NCI-H2171 treated with DMSO at 0.1 percent for 48 hours (cell line): ENCODE results near the gene SLAMF6.
"Not testable (repeated sequence)": the region's sequence is repeated elsewhere in the genome, so short reads cannot be mapped to it uniquely, and the experiment has no call there.

ENCODE experiments used
- DNase-seq: peaks from one replicate; lab custom pipeline; 2025; lab: John Stamatoyannopoulos, UW

SLAMF6 gene

DNA sequence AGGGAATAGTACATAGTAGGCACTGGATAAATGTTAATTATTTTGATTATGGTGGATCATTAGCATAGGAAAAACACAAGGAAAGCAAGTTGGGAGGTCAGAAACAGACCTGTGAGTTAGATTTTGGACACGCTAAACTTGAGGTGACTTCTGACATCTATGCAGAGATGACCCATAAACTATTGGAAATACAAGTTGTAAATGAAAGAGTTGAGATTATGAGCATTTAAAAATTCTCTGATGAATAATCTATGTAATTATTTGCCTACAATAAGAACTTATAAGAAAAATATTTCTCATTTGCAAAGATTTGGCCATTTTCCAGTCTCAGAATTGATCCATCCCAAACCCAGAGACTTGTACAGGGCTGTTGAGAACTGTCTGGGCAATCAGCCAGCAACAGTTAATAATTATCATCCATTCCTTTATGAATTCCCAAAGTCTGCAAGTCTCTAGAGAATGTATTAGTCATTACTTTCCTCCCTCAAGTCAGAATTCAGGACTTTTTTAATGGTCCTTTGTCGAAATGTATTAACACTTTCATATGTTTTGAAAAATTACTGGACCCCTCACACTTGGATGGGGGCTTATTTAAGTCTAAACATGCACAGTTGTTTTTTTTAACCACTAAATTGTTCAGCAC, 19.4 kb upstream of the SLAMF6 start:
- no peak for DNase-seq

DNA sequence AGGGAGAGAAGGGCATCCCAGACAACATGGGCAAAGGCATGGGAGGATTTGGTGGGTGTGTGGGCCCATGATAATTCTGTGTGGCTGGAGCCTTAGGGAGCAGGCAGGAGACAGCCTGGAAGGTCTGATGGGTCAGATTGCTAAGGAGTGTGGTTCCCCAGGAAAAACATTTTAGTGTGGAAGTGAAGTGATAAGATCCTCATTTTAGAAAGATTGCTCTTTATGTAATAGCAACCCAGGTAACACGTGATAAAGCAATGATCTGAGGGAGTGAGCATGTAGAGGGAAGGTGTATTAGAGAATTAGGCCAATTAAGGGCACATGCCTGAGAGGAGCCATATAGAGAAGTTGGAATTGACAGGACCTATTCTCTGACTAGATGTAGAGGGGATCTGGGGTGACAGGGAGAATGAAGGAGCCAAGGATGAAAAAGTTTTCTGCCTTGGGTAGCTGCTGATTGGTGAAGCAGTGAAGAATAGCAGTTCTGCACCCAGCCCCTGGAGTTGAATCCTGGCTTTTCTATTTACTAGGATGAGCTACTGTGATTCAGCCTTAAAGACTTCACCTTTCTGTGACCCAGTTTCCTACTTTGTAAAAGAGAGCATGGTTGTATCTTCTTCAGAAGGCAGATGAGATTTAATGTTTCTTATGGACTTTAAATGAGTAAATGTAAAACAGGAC, 18.7 kb upstream of the SLAMF6 start:
- no peak for DNase-seq

DNA sequence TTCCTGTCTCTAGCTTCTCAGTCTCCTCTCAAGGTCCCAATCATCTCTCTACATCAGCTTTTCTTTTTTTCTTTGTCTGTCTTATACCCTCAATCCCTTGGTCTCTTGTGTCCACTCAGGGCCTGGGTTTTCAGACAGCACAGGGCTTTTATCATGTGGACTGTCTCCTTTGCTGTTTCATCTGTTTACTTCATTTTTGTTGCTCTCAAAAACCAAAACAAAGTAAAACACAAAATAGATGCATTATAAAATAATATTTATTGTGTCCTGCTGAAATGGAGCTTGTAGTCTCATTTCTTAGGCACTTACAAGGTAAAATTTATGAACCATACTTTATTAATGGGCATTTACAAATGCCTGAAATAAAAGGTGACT, 17.8 kb upstream of the SLAMF6 start:
- DNase-seq, result no peak

DNA sequence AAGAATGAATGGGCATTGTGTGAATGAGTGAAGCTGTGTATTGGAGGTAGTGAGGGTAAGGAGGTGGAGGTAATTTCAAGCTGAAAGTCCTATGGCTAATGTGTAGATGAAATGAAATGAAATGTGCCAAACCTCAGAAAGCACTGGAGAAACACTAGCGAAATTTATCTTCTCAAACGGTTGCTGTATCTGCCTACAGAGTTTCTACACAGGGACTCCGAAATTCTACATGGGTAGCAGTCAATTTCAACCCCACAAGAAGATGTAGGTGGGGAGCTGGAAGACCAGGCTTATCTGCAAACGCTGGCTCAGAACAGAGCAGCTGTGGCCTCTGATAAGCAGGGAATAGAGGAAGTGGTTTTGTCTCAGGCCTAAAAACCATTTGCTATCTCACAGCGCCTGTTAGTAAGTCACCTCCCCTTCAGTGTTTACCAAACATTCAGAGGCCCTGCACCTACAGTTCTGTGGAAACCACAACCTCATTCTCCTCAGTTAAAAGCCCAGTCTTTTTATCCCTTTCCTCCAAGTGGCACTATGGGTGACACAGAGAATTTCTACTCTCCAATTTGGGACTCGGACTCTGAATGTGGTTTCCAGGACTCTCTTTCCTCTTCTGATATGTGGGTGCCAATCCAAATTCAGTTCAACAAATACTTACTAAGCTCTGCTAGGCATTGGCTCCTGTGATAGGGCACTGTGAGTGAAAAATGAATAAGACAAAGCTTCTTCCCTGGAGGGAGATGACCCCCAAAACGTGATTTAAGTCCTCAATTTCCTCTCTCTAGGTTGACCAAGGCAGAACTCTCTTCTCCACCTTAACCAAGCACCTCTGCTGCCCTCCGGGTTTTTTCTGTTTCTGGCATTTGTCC, 17.2 kb upstream of the SLAMF6 start:
- DNase-seq, result no peak

DNA sequence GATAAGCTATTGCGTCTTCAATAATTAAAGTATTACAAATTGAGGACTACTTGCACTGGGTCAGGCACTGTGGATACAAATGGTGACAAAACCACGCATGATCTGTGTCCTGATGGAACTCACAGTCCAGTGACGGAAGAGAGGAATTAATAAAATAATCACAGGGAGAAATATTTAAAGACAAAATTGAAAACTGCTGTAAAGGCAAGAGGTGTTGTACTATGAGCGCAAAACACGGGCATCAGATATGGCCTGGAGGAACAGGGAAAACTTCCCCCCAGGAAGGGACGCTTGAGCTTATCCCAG, 16.6 kb upstream of the SLAMF6 start:
- DNase-seq, result no peak

DNA sequence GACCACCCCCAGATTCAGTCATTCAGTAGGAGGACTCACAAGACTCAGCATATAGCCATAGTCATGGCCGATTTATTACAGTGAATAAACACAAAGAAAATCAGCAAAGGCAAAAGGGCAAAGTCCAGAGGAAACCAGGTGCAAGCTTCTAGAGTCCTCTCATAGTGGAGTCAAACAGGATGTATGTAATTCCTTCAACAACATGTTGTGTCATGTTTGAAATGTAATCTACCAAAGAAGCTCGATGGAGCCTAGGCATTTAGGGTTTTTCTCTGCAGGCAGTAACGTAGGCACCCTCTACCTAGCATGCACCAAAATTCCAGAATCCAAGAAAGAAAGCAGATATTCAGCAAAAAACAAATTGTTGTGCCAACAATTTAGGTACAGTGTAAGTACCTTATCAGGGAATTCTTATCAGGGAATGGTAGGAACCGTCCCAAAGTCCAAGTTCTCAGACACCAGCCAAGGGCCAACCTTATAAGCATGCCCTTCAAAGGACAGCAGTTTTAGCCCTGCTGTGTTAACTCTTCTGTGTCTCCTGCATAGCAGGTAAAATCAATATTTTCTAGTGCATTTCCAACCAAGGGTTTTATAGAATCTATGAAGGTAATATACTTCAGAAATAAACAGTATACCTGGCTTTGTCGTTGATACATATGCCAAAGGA, 16.1 kb upstream of the SLAMF6 start:
- no peak for DNase-seq

DNA sequence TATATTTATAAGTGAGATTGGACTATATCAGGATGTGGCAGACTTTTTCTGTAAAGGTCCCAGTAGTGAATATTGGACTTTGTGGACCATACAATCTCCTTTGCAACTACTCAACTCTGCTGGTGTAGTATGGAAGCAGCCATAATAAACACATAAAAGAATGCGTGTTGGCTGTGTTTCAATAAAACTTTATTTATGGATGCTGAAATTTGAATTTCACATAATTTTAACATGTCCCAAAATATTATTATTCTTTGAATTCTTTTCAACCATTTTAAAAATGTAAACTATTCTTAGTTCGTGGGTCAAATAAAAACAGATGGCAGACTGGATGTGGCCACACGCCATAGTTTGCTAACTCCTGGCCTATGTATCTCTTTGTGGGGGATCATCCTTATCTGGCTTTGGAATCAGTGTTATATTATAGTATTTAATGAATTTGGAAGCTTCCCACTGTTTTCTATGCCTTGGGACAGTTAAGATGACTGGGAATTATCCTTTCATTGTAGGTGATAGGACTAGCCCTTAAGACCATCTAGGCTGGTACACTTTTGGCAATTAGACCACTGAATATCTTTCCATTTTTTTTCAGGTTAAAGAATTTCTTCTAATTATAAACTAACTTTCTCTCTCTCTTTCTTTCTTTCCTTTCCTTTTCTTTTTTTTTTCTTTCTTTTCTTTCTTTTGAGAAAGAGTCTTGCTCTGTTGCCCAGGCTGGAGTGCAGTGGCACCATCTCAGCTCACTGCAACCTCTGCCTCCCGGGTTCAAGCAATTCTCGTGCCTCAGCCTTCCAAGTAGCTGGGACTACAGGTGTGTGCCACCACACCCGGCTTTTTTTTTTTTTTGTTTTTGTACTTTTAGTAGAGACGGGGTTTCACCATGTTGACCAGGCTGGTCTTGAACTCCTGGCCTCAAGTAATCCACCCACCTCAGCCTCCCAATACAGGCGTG, 14.9 kb upstream of the SLAMF6 start:
- DNase-seq, result no peak

DNA sequence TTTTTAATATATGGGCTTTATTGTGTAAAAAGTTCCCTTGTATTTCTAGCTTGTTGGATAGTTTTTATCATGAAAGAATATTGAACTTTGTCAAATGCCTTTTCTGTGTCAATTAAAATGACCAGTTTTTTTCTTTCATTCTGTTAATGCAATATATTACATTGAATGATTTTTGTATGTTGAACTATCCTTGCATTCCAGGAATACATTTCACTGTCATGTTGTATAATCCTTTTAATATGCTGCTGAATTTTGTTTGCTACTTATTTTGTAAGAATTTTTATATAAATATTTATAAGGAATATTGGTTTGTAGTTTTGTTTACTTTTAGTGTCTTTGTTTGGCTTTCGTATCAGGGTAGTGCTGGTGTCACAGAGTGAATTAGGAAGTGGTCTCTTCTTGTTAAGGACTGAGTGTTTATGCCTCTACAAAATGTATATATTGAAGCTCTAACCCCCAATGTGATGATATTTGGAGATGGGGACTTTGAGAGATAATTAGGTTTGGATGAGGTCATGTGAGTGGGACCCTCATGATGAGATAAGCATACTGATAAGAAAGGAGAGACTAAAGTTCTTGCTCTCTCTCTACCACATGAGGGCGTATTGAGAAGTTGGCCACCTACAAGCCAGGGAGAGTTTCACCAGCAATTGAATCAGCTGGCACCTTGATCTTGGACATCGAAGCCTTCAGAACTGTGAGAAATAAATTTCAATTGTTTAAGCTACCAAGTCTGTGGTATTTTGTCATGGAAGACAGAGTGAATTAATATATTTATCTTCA, 12.0 kb upstream of the SLAMF6 start:
- DNase-seq, result no peak

DNA sequence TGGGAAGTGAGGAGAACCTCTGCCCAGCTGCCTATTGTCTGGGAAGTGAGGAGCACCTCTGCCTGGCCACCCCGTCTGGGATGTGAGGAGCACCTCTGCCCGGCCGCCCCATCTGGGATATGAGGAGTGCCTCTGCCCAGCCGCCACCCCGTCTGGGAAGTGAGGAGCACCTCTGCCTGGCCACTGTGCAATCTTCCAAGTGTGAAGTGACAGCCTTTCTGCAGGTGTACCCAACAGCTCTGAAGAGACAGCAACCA, 9.4 kb upstream of the SLAMF6 start:
- not testable (repeated sequence) for DNase-seq

DNA sequence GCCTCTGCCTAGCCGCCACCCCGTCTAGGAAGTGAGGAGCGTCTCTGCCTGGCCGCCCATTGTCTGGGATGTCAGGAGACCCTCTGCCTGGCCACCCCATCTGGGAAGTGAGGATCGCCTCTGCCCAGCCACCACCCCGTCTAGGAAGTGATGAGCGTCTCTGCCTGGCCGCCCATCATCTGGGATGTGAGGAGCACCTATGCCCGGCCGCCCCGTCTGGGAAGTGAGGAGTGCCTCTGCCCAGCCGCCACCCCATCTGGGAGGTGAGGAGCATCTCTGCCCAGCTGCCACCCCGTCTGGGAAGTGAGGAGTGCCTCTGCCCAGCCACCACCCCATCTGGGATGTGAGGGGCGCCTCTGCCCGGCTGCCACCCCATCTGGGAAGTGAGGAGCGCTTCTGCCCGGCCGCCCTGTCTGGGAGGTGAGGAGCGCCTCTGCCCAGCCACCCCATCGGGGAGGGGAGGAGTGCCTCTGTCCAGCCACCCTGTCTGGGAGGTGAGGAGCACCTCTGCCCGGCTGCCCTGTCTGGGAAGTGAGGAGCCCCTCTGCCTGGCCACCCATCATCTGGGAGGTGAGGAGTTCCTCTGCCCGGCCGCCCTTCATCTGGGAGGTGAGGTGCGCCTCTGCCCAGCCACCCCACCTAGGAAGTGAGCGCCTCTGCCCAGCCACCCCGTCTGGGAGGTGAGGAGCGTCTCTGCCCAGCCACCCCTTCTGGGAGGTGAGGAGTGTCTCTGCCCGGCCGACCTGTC, 8.9 kb upstream of the SLAMF6 start:
- not testable (repeated sequence) for DNase-seq

DNA sequence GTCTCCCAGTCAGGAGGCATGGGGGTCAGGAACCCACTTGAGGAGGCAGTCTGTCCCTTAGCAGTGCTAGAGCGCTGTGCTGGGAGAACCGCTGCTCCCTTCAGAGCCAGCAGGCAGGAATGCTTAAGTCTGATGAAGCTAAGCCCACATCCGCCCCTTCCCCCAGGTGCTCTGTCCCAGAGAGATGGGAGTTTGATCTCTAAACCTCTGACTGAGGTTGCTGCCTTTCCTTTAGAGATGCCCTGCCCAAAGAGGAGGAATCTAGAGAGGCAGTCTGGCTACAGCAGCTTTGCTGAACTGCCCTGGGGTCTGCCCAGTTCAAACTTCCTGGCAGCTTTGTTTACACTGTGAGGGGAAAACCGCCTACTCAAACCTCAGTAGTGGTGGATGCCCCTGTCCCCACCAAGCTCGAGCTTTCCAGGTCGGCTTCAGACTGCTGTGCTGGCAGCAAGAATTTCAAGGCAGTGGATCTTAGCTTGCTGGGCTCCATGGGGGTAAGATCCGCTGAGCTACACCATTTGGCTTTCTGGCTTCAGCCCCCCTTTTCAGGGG, 6.4 kb upstream of the SLAMF6 start:
- DNase-seq, result not testable (repeated sequence)

DNA sequence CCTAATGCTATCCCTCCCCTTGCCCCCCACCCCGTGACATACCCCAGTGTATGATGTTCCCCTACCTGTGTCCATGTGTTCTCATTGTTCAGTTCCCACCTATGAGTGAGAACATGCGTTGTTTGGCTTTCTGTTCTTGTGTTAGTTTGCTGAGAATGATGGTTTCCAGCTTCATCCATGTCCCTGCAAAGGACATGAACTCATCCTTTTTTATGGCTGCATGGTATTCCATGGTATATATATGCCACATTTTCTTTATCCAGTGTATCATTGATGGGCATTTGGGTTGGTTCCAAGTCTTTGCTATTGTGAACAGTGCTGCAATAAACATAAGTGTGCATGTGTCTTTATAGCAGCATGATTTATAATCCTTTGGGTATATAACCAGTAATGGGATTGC, 734 bp upstream of the SLAMF6 start:
- not testable (repeated sequence) for DNase-seq

DNA sequence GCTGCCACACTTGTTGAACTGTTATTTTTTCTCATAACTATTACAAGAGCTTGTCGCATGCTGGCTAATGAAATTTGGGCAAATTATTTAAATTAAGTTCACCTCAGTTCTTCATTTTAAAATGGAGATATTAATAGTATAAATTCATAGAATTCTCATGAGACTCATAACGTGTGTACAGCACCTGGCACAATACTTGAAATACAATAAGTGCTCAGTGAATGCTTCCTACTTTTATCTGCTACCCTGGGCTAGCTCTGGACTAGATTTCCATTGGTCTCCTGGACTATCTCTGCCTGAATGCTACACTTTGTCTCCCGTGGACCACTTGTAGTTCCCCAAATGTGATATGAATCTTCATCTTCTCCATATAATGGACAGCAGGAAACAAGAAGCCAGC, 919 bp downstream of the SLAMF6 start:
- DNase-seq, result no peak

DNA sequence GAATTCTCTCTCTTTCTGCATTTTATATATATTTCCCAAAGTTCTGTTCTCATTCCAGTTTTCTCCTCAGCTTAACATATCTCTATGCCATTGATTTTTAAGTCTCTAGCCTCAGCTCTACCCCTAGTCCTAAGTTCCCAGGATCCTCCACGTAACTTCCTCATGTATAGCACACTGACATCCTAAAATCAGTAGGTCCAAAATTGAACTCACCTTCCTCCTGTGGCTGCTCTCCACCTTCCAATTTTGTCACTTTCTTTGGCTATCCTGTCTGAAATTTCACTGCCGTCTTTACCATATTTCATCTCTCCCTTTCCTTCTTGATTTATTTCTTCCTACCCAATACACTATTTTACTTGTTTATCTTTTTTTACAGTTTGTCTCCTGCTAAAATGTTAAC, 1.5 kb downstream of the SLAMF6 start:
- DNase-seq, result no peak

DNA sequence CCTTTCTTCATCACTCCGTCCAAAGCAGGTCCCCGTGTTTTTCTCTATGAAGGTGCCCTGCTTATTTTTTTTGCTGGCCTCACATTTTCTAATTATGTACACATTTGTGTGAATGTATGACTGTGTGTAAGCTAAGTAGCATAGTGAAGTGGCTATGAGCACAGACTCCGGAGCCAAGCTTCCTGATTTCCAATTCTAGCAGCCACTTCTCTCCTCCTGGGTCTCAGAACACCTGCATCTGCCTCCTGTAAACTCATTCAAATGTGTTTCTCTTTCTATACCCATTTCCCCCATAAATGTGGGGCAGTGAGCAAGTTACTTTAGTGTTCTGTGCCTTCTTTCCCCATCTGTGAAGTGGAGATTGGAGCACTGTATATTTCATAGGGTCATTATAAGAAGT, 2.1 kb downstream of the SLAMF6 start:
- no peak for DNase-seq

DNA sequence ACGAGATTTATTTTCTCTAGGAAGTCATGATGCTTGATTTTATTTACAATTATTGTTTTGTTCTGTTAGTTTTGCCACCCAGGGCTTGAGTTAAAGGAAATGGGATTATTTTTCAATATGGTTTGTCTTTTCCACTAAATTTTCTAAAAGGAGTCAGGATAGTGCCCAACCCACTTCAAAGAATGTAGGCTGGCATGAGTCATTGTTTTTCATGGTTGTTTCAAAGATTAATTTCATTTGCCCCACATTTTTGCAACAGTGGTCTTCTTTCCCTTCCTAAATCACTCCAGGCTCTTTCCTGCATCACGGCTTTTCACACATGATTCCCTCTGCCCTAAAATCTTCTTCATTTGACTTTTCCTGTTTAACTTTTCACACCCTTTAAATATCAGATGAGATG, 2.5 kb downstream of the SLAMF6 start:
- DNase-seq, result no peak

DNA sequence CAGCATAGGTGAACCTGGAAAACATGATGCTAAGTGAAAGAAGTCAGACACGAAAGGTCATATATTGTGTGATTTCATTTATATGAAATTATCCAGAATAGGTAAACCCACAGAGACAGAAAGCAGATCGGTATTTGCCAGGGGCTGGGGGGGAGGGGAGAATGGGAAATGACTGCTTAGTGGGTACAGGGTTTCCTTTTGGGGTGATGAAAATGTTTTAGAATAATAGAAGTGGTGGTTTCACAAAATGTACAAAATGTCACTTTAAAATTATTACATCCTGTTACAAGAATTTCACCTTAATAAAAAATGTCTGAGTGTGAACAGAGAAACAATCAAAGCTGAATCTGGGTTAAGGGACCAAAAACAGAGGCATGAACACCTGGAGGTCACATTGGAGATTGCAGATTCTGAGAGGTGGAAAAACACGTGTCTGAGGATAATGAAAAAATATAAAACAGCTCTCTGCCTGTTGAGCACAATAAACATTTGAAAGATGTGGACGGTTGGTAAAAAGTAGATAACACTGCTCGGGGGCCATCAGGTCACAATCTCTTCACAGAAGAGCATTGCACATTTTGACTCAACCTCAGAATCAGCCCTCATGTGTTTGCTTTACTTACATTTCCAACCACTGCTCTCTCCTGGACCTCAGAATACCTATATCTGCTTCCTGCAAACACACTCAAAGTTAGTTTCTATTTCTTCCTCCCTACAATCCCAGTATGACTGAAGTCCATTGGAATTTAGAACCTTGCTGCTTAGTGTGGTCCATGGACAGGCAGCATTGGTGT, 3.2 kb downstream of the SLAMF6 start:
- no peak for DNase-seq

DNA sequence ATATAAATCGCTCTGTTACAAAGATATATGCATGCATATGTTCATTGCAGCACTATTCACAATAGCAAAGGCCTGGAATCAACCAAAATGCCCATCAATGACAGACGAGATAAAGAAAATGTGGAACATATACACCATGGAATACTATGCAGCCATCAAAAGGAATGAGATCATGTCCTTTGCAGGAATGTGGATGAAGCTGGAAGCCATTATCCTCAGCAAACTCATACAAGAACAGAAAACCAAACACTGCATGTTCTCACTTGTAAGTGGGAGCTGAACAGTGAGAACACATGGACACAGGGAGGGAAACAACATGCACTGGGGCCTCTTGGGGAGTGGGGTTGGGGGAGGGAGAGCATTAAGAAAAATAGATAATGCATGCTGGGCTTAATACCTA, 5.5 kb downstream of the SLAMF6 start:
- not testable (repeated sequence) for DNase-seq

DNA sequence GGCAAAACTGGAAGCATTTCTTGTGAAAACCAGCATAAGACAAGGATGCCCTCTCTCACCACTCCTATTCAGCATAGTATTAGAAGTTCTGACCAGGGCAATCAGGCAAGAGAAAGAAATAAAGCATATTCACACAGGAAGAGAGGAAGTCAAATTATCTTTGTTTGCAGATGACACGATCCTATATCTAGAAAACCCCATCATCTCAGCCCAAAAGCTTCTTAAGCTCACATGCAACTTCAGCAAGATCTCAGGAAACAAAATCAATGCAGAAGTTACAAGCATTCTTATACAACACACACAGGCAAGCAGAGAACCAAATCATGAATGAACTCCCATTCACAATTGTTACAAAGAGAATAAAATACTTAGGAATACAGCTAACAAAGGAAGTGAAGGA, 7.1 kb downstream of the SLAMF6 start:
- DNase-seq, result not testable (repeated sequence)
